ENCODE data around the gene KRT81. TPM values are rescaled to one million over a fixed set of nuclear protein-coding genes. Genes with fewer than 3 reads are reported as not detected.
"Not testable (repeated sequence)": the region's sequence is repeated elsewhere in the genome, so short reads cannot be mapped to it uniquely, and the experiment has no call there.

KRT81 gene
- total RNA-seq, 4 donors from 2014 or later: 0.27 TPM; not detected in 3

GRCh38 chr12:52296572-52297215, 5.4 kb upstream of the KRT81 start:
- WGBS, 2 donors (ENCODE audit: low coverage in 1 of 2): 80% methylated on average over 5 of the region's 5 CpGs; no CpG with 5 or more reads in 1 of the 2 donors
- ATAC-seq: no peak
- H3K27me3 ChIP-seq: peaks cover 13% of the 10 kb centered on the region

GRCh38 chr12:52295663-52296062, 4.3 kb upstream of the KRT81 start:
- peaks cover 18% of the 10 kb centered on the region for H3K27me3 ChIP-seq
- no peaks in the 10 kb centered on the region for H3K4me1 ChIP-seq
- H3K27ac ChIP-seq: no peak overlapping the region
- TF ChIP-seq EP300 (IDR thresholded peaks at IDR 0.05) (no peak), POLR2AphosphoS5 (IDR thresholded peaks at IDR 0.05) (no peak), CTCF (IDR thresholded peaks at IDR 0.05) (no peak), POLR2A (IDR thresholded peaks at IDR 0.05) (no peak)
- H3K9me3 ChIP-seq: no peaks in the 10 kb centered on the region
- H3K4me3 ChIP-seq: no peak overlapping the region
- 70 to 75% methylated on average over 1 of the region's 1 CpG for WGBS, 2 donors (ENCODE audit: low coverage in 1 of 2)
- ATAC-seq: no peak
- no peaks in the 10 kb centered on the region for H3K36me3 ChIP-seq

More at GRCh38 chr12:52296572-52297215, 5.4 kb upstream of the KRT81 start:
- Histone ChIP-seq H3K9me3 (no peaks in the 10 kb centered on the region), H3K36me3 (no peaks in the 10 kb centered on the region), H3K4me3 (no peak overlapping the region), H3K4me1 (no peaks in the 10 kb centered on the region), H3K27ac (no peak overlapping the region)
- TF ChIP-seq POLR2AphosphoS5 (IDR thresholded peaks at IDR 0.05) (no peak), CTCF (IDR thresholded peaks at IDR 0.05) (no peak), POLR2A (IDR thresholded peaks at IDR 0.05) (no peak), EP300 (IDR thresholded peaks at IDR 0.05) (no peak)

GRCh38 chr12:52294803-52295202, 3.5 kb upstream of the KRT81 start:
- Histone ChIP-seq H3K4me3 (no peak overlapping the region), H3K27ac (no peak overlapping the region), H3K4me1 (no peaks in the 10 kb centered on the region), H3K27me3 (peaks cover 18% of the 10 kb centered on the region), H3K9me3 (no peaks in the 10 kb centered on the region), H3K36me3 (no peaks in the 10 kb centered on the region)
- no peak for TF ChIP-seq CTCF (IDR thresholded peaks at IDR 0.05)
- TF ChIP-seq POLR2AphosphoS5 (IDR thresholded peaks at IDR 0.05): no peak
- no peak for TF ChIP-seq POLR2A (IDR thresholded peaks at IDR 0.05)
- no peak for TF ChIP-seq EP300 (IDR thresholded peaks at IDR 0.05)
- ATAC-seq: no peak
- 14 to 15% methylated on average over 1 of the region's 1 CpG for WGBS, 2 donors (ENCODE audit: low coverage in 1 of 2)

- ATAC-seq: no peak
Observed at GRCh38 chr12:52293926-52294325, 2.6 kb upstream of the KRT81 start.

GRCh38 chr12:52290483-52291134, 725 bp downstream of the KRT81 start:
- not testable (repeated sequence) for ATAC-seq, H3K9me3 ChIP-seq, H3K4me3 ChIP-seq, H3K27me3 ChIP-seq, H3K27ac ChIP-seq, H3K36me3 ChIP-seq, H3K4me1 ChIP-seq
- no CpG with 5 or more reads among the region's 5 CpGs for WGBS, 2 donors (ENCODE audit: low coverage in 1 of 2)

More at GRCh38 chr12:52293926-52294325, 2.6 kb upstream of the KRT81 start:
- Histone ChIP-seq H3K36me3 (no peaks in the 10 kb centered on the region), H3K4me1 (no peaks in the 10 kb centered on the region), H3K4me3 (no peak overlapping the region), H3K9me3 (no peaks in the 10 kb centered on the region), H3K27ac (no peak overlapping the region), H3K27me3 (peaks cover 18% of the 10 kb centered on the region)
- TF ChIP-seq POLR2AphosphoS5 (IDR thresholded peaks at IDR 0.05): no peak
- no peak for TF ChIP-seq EP300 (IDR thresholded peaks at IDR 0.05)
- TF ChIP-seq POLR2A (IDR thresholded peaks at IDR 0.05): no peak
- no peak for TF ChIP-seq CTCF (IDR thresholded peaks at IDR 0.05)
- 63 to 100% methylated on average over 1 of the region's 1 CpG for WGBS, 2 donors (ENCODE audit: low coverage in 1 of 2)

- H3K9me3 ChIP-seq, H3K27ac ChIP-seq, H3K27me3 ChIP-seq, H3K36me3 ChIP-seq, ATAC-seq, H3K4me3 ChIP-seq, H3K4me1 ChIP-seq: not testable (repeated sequence)
- 80 to 88% methylated on average over 3 to 5 of the region's 17 CpGs for WGBS, 2 donors (ENCODE audit: low coverage in 1 of 2)
Observed at GRCh38 chr12:52287816-52288805, 3.2 kb downstream of the KRT81 start.

- H3K27ac ChIP-seq: not testable (repeated sequence)
Observed at GRCh38 chr12:52286857-52287785, 4.2 kb downstream of the KRT81 start.

More at GRCh38 chr12:52286857-52287785, 4.2 kb downstream of the KRT81 start:
- H3K4me1 ChIP-seq, H3K36me3 ChIP-seq, H3K9me3 ChIP-seq, ATAC-seq, H3K4me3 ChIP-seq, H3K27me3 ChIP-seq: not testable (repeated sequence)
- WGBS, 2 donors (ENCODE audit: low coverage in 1 of 2): 83 to 100% methylated on average over 1 to 9 of the region's 21 CpGs

Data from gastroesophageal sphincter (tissue), 4 donors.